GM06990 (cell line): ENCODE data around the gene P3H2.

Experiments used
- DNase-seq: peaks from one replicate; pipeline ENCODE4 v3.0.0-alpha.2; 2011; ENCODE audit not compliant: insufficient read length; ENCODE audit errors: extremely low read depth
- H3K27me3 ChIP-seq: replicated peaks from 2 replicates; pipeline ENCODE4 v1.6.0; 2011; ENCODE audit warnings: low read length; ENCODE audit not compliant: control insufficient read depth, insufficient read depth
- H3K36me3 ChIP-seq: 2 replicates; pipeline ENCODE4 v1.5.1; 2011; ENCODE audit warnings: low read length; ENCODE audit not compliant: control insufficient read depth, insufficient read depth
- H3K4me3 ChIP-seq: replicated peaks from 2 replicates; pipeline ENCODE4 v1.5.1; 2011; ENCODE audit warnings: low read depth, mild to moderate bottlenecking, control low read depth, low read length
- CTCF ChIP-seq: IDR thresholded peaks from 2 replicates; pipeline ENCODE4 v1.5.1; 2011; ENCODE audit warnings: low read length, control low read depth, mild to moderate bottlenecking, inconsistent platforms; ENCODE audit not compliant: insufficient read depth, poor library complexity, severe bottlenecking

The P3H2 gene

GRCh38 chr3:190127797-190128196, 7.1 kb upstream of the P3H2 start:
- DNase-seq = no peak
- no peak for TF ChIP-seq CTCF
- H3K4me3 ChIP-seq = no peak overlapping the region
- H3K27me3 ChIP-seq = no peaks in the 10 kb centered on the region
- no peaks in the 10 kb centered on the region for H3K36me3 ChIP-seq

DNA sequence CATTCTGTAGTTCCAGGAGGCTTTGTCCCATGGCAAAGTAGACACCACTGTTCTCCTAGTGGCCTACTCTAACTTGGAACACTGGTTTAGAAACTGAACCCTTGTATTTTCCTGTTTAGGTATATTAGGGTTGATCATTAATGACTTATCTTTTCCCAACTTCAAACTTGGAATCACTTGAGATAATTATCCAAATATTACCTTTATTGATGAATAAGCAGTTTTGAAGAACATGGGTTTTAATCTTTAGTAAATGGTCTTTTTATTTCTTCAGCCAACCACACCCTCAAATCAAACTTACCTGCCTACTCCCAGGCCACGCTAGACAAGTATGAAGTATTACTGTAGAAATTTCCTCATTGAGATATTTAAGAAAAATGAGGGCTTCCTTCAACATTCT, 6.5 kb upstream of the P3H2 start:
- no peak for TF ChIP-seq CTCF
- no peaks in the 10 kb centered on the region for H3K36me3 ChIP-seq
- DNase-seq = no peak
- no peaks in the 10 kb centered on the region for H3K27me3 ChIP-seq
- H3K4me3 ChIP-seq = no peak overlapping the region

DNA sequence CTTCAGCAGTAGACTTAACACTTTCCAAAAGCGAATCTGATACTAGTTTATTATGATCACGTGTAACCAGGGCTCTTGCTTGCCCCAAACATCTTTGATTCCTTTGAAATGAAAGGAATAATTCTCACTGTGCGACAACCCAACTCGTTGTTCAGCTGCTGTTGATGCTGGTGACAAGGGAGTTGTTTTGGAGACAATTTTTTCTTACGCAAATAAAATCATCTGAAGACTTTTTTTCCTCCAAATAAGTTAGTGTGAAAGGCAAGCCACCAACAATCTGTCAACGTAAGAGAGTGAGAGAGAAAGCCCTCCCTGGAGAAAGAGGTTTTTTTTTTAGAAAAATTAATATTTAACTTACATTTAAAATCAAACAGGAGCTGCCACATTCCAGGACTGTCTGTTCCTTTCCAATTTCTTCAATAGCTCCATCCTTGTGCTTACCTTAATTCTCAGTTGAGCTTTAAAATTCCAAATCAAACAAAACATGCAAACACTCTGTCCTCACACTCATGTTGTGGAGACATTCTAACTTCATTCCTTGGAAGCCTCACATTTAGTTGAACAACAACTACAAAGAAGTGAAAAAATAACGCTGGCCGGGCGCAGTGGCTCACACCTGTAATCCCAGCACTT, 4.9 kb upstream of the P3H2 start:
- no peak for TF ChIP-seq CTCF
- Histone ChIP-seq H3K36me3 (no peaks in the 10 kb centered on the region), H3K27me3 (no peaks in the 10 kb centered on the region), H3K4me3 (no peak overlapping the region)
- no peak for DNase-seq

DNA sequence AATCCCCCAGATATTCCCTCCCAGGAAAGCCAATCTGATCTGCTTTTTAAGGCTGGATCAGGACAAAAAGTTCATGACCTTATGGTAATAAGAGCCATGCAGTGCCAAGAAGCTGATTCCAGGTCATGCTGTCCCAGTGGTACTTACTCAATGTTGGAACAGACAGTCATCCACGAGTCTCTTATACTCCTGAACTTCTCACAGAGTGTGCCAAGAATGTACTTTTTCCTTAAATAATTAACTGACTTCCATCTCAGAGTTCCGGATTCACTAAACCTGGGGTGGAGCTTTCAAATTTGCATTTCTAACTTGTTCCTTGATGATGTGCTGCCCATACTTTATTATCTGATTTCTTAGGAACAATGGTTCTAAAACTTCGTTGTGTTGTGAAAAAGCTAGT, 3.4 kb upstream of the P3H2 start:
- H3K27me3 ChIP-seq = no peaks in the 10 kb centered on the region
- no peaks in the 10 kb centered on the region for H3K36me3 ChIP-seq
- H3K4me3 ChIP-seq = no peak overlapping the region
- DNase-seq = no peak
- no peak for TF ChIP-seq CTCF

- DNase-seq = no peak
- peak overlapping the region; percentile 67; the same call in 1 of the 2 replicates for H3K4me3 ChIP-seq
- no peak for TF ChIP-seq CTCF
- H3K36me3 ChIP-seq = no peaks in the 10 kb centered on the region
- no peaks in the 10 kb centered on the region for H3K27me3 ChIP-seq
Observed at GRCh38 chr3:190122198-190122771, 1.6 kb upstream of the P3H2 start.

DNA sequence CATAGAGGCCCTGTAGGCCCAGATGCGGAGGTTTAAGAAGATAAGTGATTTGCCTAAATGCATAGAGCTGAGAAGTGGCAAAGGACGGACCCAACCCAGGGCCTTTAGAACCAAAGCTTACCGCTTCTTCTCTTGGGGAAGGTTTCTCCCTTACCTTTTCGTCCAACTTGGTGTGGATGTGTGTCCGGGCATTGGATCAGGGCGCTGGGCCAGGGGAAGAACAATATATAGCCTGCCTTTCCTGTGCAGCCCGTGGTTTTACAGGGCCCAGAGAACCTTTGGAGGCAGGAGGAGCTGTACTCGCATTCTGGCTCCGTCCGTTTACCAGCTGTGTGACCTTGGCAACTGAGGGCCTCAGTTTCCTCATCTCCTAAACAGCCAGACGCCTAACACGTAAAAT, 686 bp upstream of the P3H2 start:
- no peaks in the 10 kb centered on the region for H3K36me3 ChIP-seq
- DNase-seq = no peak
- TF ChIP-seq CTCF = no peak
- peak overlapping the region; percentile 67 for H3K4me3 ChIP-seq
- H3K27me3 ChIP-seq = no peaks in the 10 kb centered on the region
